ENCODE data around the gene RFT1. TPM values are rescaled to one million over a fixed set of nuclear protein-coding genes. Genes with fewer than 3 reads are reported as not detected.
A peak's percentile ranks its signal among the peaks of the same experiment; 100 is the strongest.

Gene RFT1
- total and polyA plus RNA-seq, 2 of the 13 experiments (the other 11 are each of a cell fraction or from before 2014, with no cell fraction given) = 23.2 to 37.0 TPM

DNA sequence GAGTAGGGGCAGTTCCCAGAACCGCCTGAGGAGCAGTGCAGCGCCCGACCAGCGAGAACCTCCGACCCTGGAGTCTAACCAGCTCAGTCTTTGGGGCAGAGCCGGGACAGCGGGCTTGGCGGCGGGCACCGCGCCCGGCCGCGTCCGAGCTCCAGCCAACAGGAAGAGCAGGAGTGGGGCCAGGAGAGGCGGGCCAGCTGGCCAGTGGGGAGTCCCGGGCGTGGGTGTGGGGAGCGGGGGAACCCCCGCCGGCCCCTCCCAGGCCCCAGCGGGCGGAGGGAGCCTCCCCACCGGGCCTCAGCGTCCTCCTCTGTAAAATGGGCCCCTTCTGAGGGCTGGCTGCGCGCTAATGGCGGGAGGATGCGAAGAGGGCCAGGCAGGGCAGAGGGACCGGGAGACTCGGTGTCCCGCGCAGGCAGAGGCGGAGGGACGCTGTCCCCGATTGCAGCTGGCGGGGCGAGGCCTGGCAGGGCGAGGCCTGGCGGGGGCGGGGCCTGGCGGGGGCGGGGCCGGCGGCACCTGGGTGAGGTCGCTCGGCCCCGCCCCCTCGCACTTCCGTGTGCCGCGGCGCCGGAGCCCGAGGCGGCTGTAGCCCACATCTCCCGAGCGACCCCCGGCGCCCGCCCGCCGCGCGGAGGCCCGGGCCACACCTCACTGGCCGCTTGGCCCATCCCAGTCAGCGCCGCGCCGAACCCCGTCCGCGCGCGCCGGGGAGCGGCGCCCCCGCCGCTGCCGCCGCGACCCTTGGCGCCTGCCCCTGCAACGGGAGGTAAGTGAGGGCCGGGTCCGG lies 30.6 kb upstream of the RFT1 start, which contains the start of gene PRKCD (continued):
- TF ChIP-seq, protein P1, sequence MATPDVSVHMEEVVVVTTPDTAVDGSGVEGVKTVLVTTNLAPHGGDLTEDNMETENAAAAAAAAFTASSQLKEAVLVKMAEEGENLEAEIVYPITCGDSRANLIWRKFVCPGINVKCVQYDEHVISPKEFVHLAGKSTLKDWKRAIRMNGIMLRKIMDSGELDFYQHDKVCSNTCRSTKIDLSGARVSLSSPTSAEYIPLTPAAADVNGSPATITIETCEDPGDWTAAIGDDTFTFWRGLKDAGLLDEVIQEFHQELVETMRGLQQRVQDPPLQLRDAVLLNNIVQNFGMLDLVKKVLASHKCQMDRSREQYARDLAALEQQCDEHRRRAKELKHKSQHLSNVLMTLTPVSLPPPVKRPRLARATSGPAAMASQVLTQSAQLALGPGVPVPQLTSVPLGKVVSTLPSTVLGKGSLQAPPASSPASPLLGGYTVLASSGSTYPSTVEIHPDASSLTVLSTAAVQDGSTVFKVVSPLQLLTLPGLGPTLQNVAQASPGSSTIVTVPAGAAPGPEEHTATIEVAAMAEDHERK (CRISPR knock-in tag; IDR thresholded peaks at IDR 0.05; ENCODE audit: low read depth) = no peak
- TF ChIP-seq ZBTB7A (CRISPR knock-in tag; IDR thresholded peaks at IDR 0.05) = no peak
- TF ChIP-seq, protein P2, sequence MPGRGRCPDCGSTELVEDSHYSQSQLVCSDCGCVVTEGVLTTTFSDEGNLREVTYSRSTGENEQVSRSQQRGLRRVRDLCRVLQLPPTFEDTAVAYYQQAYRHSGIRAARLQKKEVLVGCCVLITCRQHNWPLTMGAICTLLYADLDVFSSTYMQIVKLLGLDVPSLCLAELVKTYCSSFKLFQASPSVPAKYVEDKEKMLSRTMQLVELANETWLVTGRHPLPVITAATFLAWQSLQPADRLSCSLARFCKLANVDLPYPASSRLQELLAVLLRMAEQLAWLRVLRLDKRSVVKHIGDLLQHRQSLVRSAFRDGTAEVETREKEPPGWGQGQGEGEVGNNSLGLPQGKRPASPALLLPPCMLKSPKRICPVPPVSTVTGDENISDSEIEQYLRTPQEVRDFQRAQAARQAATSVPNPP (CRISPR knock-in tag; IDR thresholded peaks at IDR 0.05) = no peak
- no peak for TF ChIP-seq ZNF549 (CRISPR knock-in tag; IDR thresholded peaks at IDR 0.05)
- no peak for TF ChIP-seq CCDC6 (CRISPR knock-in tag; IDR thresholded peaks at IDR 0.05)
- TF ChIP-seq, protein P3, sequence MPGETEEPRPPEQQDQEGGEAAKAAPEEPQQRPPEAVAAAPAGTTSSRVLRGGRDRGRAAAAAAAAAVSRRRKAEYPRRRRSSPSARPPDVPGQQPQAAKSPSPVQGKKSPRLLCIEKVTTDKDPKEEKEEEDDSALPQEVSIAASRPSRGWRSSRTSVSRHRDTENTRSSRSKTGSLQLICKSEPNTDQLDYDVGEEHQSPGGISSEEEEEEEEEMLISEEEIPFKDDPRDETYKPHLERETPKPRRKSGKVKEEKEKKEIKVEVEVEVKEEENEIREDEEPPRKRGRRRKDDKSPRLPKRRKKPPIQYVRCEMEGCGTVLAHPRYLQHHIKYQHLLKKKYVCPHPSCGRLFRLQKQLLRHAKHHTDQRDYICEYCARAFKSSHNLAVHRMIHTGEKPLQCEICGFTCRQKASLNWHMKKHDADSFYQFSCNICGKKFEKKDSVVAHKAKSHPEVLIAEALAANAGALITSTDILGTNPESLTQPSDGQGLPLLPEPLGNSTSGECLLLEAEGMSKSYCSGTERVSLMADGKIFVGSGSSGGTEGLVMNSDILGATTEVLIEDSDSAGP (CRISPR knock-in tag; IDR thresholded peaks at IDR 0.05; ENCODE audit: borderline replicate concordance) = peak; percentile 64
- no peak for TF ChIP-seq SMAD1 (CRISPR knock-in tag; IDR thresholded peaks at IDR 0.05; ENCODE audit: borderline replicate concordance, low read depth)
- TF ChIP-seq NCOA2 (CRISPR knock-in tag; IDR thresholded peaks at IDR 0.05) = no peak
- TF ChIP-seq, protein P4, sequence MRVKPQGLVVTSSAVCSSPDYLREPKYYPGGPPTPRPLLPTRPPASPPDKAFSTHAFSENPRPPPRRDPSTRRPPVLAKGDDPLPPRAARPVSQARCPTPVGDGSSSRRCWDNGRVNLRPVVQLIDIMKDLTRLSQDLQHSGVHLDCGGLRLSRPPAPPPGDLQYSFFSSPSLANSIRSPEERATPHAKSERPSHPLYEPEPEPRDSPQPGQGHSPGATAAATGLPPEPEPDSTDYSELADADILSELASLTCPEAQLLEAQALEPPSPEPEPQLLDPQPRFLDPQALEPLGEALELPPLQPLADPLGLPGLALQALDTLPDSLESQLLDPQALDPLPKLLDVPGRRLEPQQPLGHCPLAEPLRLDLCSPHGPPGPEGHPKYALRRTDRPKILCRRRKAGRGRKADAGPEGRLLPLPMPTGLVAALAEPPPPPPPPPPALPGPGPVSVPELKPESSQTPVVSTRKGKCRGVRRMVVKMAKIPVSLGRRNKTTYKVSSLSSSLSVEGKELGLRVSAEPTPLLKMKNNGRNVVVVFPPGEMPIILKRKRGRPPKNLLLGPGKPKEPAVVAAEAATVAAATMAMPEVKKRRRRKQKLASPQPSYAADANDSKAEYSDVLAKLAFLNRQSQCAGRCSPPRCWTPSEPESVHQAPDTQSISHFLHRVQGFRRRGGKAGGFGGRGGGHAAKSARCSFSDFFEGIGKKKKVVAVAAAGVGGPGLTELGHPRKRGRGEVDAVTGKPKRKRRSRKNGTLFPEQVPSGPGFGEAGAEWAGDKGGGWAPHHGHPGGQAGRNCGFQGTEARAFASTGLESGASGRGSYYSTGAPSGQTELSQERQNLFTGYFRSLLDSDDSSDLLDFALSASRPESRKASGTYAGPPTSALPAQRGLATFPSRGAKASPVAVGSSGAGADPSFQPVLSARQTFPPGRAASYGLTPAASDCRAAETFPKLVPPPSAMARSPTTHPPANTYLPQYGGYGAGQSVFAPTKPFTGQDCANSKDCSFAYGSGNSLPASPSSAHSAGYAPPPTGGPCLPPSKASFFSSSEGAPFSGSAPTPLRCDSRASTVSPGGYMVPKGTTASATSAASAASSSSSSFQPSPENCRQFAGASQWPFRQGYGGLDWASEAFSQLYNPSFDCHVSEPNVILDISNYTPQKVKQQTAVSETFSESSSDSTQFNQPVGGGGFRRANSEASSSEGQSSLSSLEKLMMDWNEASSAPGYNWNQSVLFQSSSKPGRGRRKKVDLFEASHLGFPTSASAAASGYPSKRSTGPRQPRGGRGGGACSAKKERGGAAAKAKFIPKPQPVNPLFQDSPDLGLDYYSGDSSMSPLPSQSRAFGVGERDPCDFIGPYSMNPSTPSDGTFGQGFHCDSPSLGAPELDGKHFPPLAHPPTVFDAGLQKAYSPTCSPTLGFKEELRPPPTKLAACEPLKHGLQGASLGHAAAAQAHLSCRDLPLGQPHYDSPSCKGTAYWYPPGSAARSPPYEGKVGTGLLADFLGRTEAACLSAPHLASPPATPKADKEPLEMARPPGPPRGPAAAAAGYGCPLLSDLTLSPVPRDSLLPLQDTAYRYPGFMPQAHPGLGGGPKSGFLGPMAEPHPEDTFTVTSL (CRISPR knock-in tag; IDR thresholded peaks at IDR 0.05; ENCODE audit: borderline replicate concordance) = no peak
- TF ChIP-seq ZNF367 (CRISPR knock-in tag; IDR thresholded peaks at IDR 0.05; ENCODE audit: borderline replicate concordance) = no peak
- TF ChIP-seq KDM5A (IDR thresholded peaks at IDR 0.05; ENCODE audit: borderline replicate concordance, low read length) = no peak
- no peak for TF ChIP-seq BRCA1 (CRISPR knock-in tag; IDR thresholded peaks at IDR 0.05)
- TF ChIP-seq, protein P5, sequence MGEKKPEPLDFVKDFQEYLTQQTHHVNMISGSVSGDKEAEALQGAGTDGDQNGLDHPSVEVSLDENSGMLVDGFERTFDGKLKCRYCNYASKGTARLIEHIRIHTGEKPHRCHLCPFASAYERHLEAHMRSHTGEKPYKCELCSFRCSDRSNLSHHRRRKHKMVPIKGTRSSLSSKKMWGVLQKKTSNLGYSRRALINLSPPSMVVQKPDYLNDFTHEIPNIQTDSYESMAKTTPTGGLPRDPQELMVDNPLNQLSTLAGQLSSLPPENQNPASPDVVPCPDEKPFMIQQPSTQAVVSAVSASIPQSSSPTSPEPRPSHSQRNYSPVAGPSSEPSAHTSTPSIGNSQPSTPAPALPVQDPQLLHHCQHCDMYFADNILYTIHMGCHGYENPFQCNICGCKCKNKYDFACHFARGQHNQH (CRISPR knock-in tag; IDR thresholded peaks at IDR 0.05) = no peak; the same call in 1 of the 2 replicates
- TF ChIP-seq, protein P6, sequence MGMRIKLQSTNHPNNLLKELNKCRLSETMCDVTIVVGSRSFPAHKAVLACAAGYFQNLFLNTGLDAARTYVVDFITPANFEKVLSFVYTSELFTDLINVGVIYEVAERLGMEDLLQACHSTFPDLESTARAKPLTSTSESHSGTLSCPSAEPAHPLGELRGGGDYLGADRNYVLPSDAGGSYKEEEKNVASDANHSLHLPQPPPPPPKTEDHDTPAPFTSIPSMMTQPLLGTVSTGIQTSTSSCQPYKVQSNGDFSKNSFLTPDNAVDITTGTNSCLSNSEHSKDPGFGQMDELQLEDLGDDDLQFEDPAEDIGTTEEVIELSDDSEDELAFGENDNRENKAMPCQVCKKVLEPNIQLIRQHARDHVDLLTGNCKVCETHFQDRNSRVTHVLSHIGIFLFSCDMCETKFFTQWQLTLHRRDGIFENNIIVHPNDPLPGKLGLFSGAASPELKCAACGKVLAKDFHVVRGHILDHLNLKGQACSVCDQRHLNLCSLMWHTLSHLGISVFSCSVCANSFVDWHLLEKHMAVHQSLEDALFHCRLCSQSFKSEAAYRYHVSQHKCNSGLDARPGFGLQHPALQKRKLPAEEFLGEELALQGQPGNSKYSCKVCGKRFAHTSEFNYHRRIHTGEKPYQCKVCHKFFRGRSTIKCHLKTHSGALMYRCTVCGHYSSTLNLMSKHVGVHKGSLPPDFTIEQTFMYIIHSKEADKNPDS (CRISPR knock-in tag; IDR thresholded peaks at IDR 0.05) = 0 out of 2 replicates have a peak, but pooled peaks have one; percentile 69
- no peak for TF ChIP-seq ISL2 (CRISPR knock-in tag; IDR thresholded peaks at IDR 0.05)
